GM20000 (cell line): Measurements from ENCODE around the gene NEUROD1.

Experiments
- DNase-seq: peaks from one replicate; pipeline ENCODE4 v3.0.0; 2012; ENCODE audit warnings: low spot score
- CTCF ChIP-seq: IDR thresholded peaks from 2 replicates; pipeline ENCODE4 v1.5.1; 2012; ENCODE audit warnings: mild to moderate bottlenecking, control low read depth; ENCODE audit errors: extremely low read depth, missing control alignments

The NEUROD1 gene

DNA sequence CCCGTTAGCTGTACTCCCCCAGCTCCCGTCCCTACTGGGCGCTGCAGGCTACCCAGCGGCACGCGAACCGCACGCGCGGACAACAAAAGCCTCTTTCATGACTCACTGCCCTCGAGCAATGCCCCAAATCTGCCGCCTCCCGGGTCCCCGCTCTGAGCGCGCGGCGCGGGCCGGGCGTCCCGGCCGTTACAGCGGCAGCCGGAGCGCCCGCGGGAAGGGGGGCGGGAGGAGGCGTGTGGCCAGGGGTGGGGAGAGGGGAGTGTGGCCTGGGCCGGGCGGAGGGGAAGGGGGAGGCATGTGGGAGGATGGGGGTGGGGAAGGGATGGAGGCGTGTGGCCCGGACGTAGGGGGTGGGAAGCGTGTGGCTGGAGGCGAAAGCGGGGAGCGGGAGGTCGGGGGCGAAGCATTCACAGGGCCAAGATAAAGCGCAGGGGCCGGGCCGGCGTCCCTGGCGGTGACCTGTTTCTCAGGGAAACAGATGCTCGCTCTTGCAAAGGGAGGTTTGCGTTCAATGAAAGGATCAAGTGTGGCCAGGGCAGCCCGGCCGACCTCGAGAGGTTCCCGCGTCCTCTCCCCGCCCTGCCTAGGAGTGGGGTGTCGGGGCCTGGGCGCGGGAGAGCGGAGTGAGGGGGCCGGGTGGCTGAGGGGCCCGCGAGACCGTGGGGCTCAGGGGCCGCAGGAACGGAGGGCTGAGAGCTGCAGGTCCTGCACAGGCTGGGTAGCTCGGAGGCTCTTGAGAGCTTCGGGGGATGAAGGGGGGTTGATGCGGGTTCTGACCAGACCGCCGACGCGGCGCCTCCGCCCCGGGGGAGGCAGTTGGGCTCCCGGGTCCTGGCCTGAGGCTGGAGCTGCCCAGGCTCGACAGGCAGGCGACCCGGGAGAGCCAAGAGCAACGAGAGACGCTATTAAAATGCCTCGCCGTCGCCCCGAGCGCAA is 3.5 kb upstream of the NEUROD1 start:
- TF ChIP-seq CTCF, result no peak

GRCh38 chr2:181682795-181683517 is 2.6 kb upstream of the NEUROD1 start:
- peak; percentile 47 for DNase-seq

More for the DNA sequence above, 3.5 kb upstream of the NEUROD1 start:
- peak; percentile 52 for DNase-seq

GRCh38 chr2:181682026-181682789 is 1.9 kb upstream of the NEUROD1 start:
- no peak for DNase-seq
- no peak for TF ChIP-seq CTCF

More at GRCh38 chr2:181682795-181683517, 2.6 kb upstream of the NEUROD1 start:
- TF ChIP-seq CTCF, result no peak

- TF ChIP-seq CTCF, result no peak
- DNase-seq, result no peak
Measured at GRCh38 chr2:181680937-181681811, 857 bp upstream of the NEUROD1 start.

DNA sequence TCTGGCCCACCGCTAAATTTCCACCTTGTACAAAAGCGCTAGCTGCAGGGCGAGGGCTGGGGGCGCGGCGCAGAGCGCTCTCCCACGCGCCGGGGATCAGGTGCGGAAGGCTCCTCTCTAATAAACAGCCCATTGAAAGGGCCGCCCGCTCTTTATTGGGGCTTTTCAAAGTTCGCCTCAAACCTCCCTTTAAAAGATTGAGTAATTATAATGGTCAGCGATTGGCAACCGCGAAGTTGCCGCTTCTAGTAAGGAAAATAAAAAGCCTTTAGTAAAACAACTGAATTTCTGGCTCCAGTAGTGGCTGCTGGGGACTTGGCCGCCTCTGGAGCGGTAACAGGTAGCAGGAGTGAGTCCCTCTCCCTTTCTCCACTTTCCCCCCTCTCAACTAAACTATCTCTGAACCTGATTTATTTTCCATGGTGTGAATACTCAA is 755 bp downstream of the NEUROD1 start:
- no peak for TF ChIP-seq CTCF
- no peak for DNase-seq

GRCh38 chr2:181678861-181679543 is 1.3 kb downstream of the NEUROD1 start:
- no peak for TF ChIP-seq CTCF

More at GRCh38 chr2:181678861-181679543, 1.3 kb downstream of the NEUROD1 start:
- DNase-seq, result no peak
